ENCODE measurements around the gene AK2.
"Not testable (repeated sequence)": the region's sequence is repeated elsewhere in the genome, so short reads cannot be mapped to it uniquely, and the experiment has no call there.

DNA sequence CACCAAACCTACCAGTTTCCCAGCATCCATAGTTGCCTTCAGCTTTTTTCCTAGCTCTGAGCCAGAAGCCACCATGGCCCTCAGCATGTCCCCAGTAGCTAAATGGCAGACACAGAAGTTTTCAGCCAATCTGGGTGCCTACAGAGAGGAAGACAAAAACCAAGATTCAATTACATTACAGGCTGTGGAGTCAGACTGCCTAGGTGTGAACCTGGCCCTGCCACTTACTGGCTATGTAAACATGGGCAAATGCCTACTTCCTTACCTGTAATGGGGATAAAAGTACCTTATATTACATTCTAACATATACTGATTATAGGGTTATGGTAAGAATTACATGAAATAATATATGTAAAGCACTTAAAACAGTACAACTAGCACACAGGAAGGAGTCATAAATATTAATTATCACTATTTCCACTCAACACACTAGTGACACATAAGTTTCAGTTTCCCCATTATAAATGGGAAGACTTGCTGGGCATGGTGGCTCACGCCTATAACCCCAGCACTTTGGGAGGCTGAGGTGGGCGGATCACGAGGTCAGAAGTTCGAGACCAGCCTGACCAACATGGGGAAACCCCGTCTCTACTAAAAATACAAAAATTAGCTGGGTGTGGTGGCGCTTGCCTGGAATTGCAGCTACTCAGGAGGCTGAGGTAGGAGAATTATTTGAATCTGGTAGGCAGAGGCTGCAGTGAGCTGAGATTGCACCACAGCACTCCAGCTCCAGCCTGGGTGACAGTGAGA is 12.1 kb downstream of the AK2 start:
- TF ChIP-seq POLR2A, EP300 (IDR thresholded peaks at IDR 0.05): not testable (repeated sequence)

Measured in upper lobe of left lung (tissue), 4 donors.